ENCODE data around the gene IRF2. TPM values are rescaled to one million over a fixed set of nuclear protein-coding genes. Genes with fewer than 3 reads are reported as not detected.

IRF2 gene
- polyA plus RNA-seq, 2 of the 4 experiments (the other 2 are of a cell fraction), result 11.0 to 23.5 TPM

GRCh38 chr4:184461711-184462441 lies 12.5 kb downstream of the IRF2 start:
- no peak for FAIRE-seq
- ChIA-PET CTCF (no interaction called here), POLR2A (interaction anchor here (1.2 kb wide), 1 partner anchor 13 kb away, joined by 4 read pairs; the partner anchor contains the start of gene IRF2)

GRCh38 chr4:184460499-184461285 lies 13.7 kb downstream of the IRF2 start:
- no peak overlapping the region for H3K4me3 ChIP-seq
- 92% methylated on average over 13 of the region's 13 CpGs for WGBS (ENCODE audit: missing lambda C conversion rate)
- ATAC-seq, result no peak
- no peak for DNase-seq (ENCODE audit: low read depth in 1 of 2, low spot score in 1 of 2)
- no peak overlapping the region for H3K27ac ChIP-seq
- CTCF ChIA-PET, result interaction anchor here (1.9 kb wide), 1 partner anchor 197 kb away, joined by 5 read pairs; no protein-coding TSS in a partner anchor
- H3K9me3 ChIP-seq, result no peaks in the 10 kb centered on the region
- no peak overlapping the region for H3K4me2 ChIP-seq
- TF ChIP-seq GATA3 (IDR thresholded peaks at IDR 0.05; ENCODE audit: borderline replicate concordance) (no peak), BHLHE40 (IDR thresholded peaks at IDR 0.05; ENCODE audit: low read depth, low read length) (no peak), SMC3 (IDR thresholded peaks at IDR 0.05) (no peak), POLR2A (IDR thresholded peaks at IDR 0.05; ENCODE audit: low read length) (no peak), RFX5 (IDR thresholded peaks at IDR 0.05) (no peak)
- no peaks in the 10 kb centered on the region for H3K4me1 ChIP-seq
- POLR2A ChIA-PET, result no interaction called here
- no peak for FAIRE-seq

More at GRCh38 chr4:184461711-184462441, 12.5 kb downstream of the IRF2 start:
- TF ChIP-seq ESRRA (IDR thresholded peaks at IDR 0.05; ENCODE audit: borderline replicate concordance, low read length), result no peak
- TF ChIP-seq FOXS1 (CRISPR knock-in tag; IDR thresholded peaks at IDR 0.05), result no peak
- TF ChIP-seq MYC (IDR thresholded peaks at IDR 0.05; ENCODE audit: borderline replicate concordance, low read length), result no peak
- no peak for TF ChIP-seq CHD2 (IDR thresholded peaks at IDR 0.05; ENCODE audit: low read length, partially characterized antibody)
- TF ChIP-seq EHMT2 (IDR thresholded peaks at IDR 0.05; ENCODE audit: low read depth), result no peak
- no peak for TF ChIP-seq FOSL2 (IDR thresholded peaks at IDR 0.05)
- no peak for TF ChIP-seq FOSL2 (CRISPR knock-in tag; IDR thresholded peaks at IDR 0.05)
- TF ChIP-seq ZSCAN20 (CRISPR knock-in tag; IDR thresholded peaks at IDR 0.05), result no peak
- no peak for TF ChIP-seq SREBF2 (IDR thresholded peaks at IDR 0.05)
- TF ChIP-seq RFX5 (IDR thresholded peaks at IDR 0.05), result no peak
- no peak for TF ChIP-seq JUNB (IDR thresholded peaks at IDR 0.05)
- no peak for TF ChIP-seq CEBPB (IDR thresholded peaks at IDR 0.05)
- no peak for TF ChIP-seq NPAS2 (CRISPR knock-in tag; IDR thresholded peaks at IDR 0.05; ENCODE audit: borderline replicate concordance)
- no peak for TF ChIP-seq NR3C1 (IDR thresholded peaks at IDR 0.05)
- no peak for TF ChIP-seq ZC3H11A (IDR thresholded peaks at IDR 0.05)
- no peak for TF ChIP-seq MAX (IDR thresholded peaks at IDR 0.05)
- TF ChIP-seq TFCP2L1 (CRISPR knock-in tag; IDR thresholded peaks at IDR 0.05), result no peak
- TF ChIP-seq TP53 (CRISPR knock-in tag; IDR thresholded peaks at IDR 0.05), result no peak
- TF ChIP-seq KDM5A (IDR thresholded peaks at IDR 0.05), result no peak
- no peak for TF ChIP-seq HOXA7 (CRISPR knock-in tag; IDR thresholded peaks at IDR 0.05)
- TF ChIP-seq JUN (IDR thresholded peaks at IDR 0.05), result no peak
- Histone ChIP-seq H3K4me2 (no peak overlapping the region), H3K4me3 (no peak overlapping the region), H3K4me1 (no peaks in the 10 kb centered on the region), H3K9me3 (no peaks in the 10 kb centered on the region), H3K27ac (no peak overlapping the region)
- ATAC-seq, result no peak
- 91% methylated on average over 7 of the region's 7 CpGs for WGBS (ENCODE audit: missing lambda C conversion rate)
- DNase-seq (ENCODE audit: low read depth in 1 of 2, low spot score in 1 of 2), result no peak

- Histone ChIP-seq H3K27ac (no peak overlapping the region), H3K9me3 (no peaks in the 10 kb centered on the region), H3K4me3 (no peak overlapping the region), H3K4me2 (no peak overlapping the region), H3K4me1 (no peaks in the 10 kb centered on the region)
- no peak for DNase-seq (ENCODE audit: low read depth in 1 of 2, low spot score in 1 of 2)
- no peak for ATAC-seq
- FAIRE-seq, result no peak
- TF ChIP-seq USF2 (IDR thresholded peaks at IDR 0.05), result no peak
- ChIA-PET POLR2A (no interaction called here), CTCF (interaction anchor here (1.9 kb wide), 1 partner anchor 195 kb away, joined by 5 read pairs; no protein-coding TSS in a partner anchor)
- WGBS (ENCODE audit: missing lambda C conversion rate), result 100% methylated on average over 3 of the region's 3 CpGs
Measured at GRCh38 chr4:184459413-184459812, 14.9 kb downstream of the IRF2 start.
